CD8-positive, alpha-beta memory T cell (primary cell): ENCODE results near the gene PDAP1. TPM values are rescaled to one million over a fixed set of nuclear protein-coding genes. Genes with fewer than 3 reads are reported as not detected.
A peak's percentile ranks its signal among the peaks of the same experiment; 100 is the strongest.
"Not testable (repeated sequence)": the region's sequence is repeated elsewhere in the genome, so short reads cannot be mapped to it uniquely, and the experiment has no call there.

Experiments
- CTCF ChIA-PET: fragments of 350-600 bp; sonication (Branson Sonifier 250); formaldehyde crosslinking; loops from one replicate; lab custom pipeline; 2021; ENCODE audit warnings: antibody characterized with exemption; lab: Charles Lee
- POLR2A ChIA-PET: fragments of 350-600 bp; sonication (Branson Sonifier 250); formaldehyde crosslinking; loops from one replicate; lab custom pipeline; 2021; ENCODE audit warnings: antibody characterized with exemption; lab: Charles Lee
- DNase-seq, 5 donors: peaks; one replicate each; pipeline versions ENCODE4 v3.0.0 to v3.0.0-alpha.2; 2020 to 2022; ENCODE audit warnings: mixed read lengths in 1 of 5
- H3K27ac ChIP-seq: one replicate; pipeline ENCODE4 v1.7.0; 2013; ENCODE audit warnings: low read depth, mild to moderate bottlenecking, low read length, moderate library complexity
- H3K27me3 ChIP-seq: 2 replicates; pipeline ENCODE4 v1.7.0; 2013; ENCODE audit warnings: low read length, mild to moderate bottlenecking; ENCODE audit not compliant: insufficient read depth, poor library complexity, severe bottlenecking
- H3K36me3 ChIP-seq: 2 replicates; pipeline ENCODE4 v1.7.0; 2013; ENCODE audit warnings: mild to moderate bottlenecking, low read length, moderate library complexity; ENCODE audit not compliant: insufficient read depth
- H3K4me1 ChIP-seq: 2 replicates; pipeline ENCODE4 v1.7.0; 2013; ENCODE audit warnings: mild to moderate bottlenecking, low read length, moderate library complexity; ENCODE audit not compliant: insufficient read depth
- H3K4me3 ChIP-seq: 2 replicates; pipeline ENCODE4 v1.7.0; 2013; ENCODE audit warnings: mild to moderate bottlenecking, low read length
- H3K9me3 ChIP-seq: 2 replicates; pipeline ENCODE4 v1.7.0; 2013; ENCODE audit warnings: mild to moderate bottlenecking, low read length
- H3K27ac Mint-ChIP-seq, 8 donors: one replicate each; pipeline ENCODE4 v1.8.0; 2020 to 2021; ENCODE audit warnings: mixed read lengths in 8 of 8, mild to moderate bottlenecking in 6 of 8, inconsistent platforms in 3 of 8, moderate library complexity in 3 of 8
- H3K27me3 Mint-ChIP-seq, 2 donors: one replicate each; pipeline ENCODE4 v1.8.0; 2020 to 2021; ENCODE audit warnings: mixed read lengths in 2 of 2, mild to moderate bottlenecking in 1 of 2, moderate library complexity in 1 of 2
- H3K36me3 Mint-ChIP-seq, 3 donors: one replicate each; pipeline ENCODE4 v1.8.0; 2020 to 2021; ENCODE audit warnings: mixed read lengths in 3 of 3, inconsistent platforms in 1 of 3, mild to moderate bottlenecking in 1 of 3
- H3K4me1 Mint-ChIP-seq, 3 donors: one replicate each; pipeline ENCODE4 v1.8.0; 2020 to 2021; ENCODE audit warnings: mixed read lengths in 3 of 3, inconsistent platforms in 1 of 3, mild to moderate bottlenecking in 1 of 3
- H3K4me3 Mint-ChIP-seq, 7 donors: one replicate each; pipeline ENCODE4 v1.8.0; 2020 to 2021; ENCODE audit warnings: mixed read lengths in 7 of 7, mild to moderate bottlenecking in 6 of 7, moderate library complexity in 4 of 7, inconsistent platforms in 2 of 7
- H3K9me3 Mint-ChIP-seq, 5 donors: one replicate each; pipeline ENCODE4 v1.8.0; 2020 to 2022; ENCODE audit warnings: mixed read lengths in 5 of 5, mild to moderate bottlenecking in 3 of 5, moderate library complexity in 2 of 5, inconsistent platforms in 1 of 5
- polyA plus RNA-seq: library from polyadenylated mRNA; unstranded; fragments of 300-500 nt; fragmentation: Illumina TruSeq; gene quantifications from one replicate; pipeline ENCODE4 v1.2.3, GENCODE V29; 2021
- total RNA-seq, 2 experiments: library from RNA; stranded (reverse); gene quantifications; one replicate each; pipeline ENCODE4 v1.2.3, GENCODE V29; 2021

Gene PDAP1
- total and polyA plus RNA-seq, 3 experiments from 2014 or later = 32.8 to 210 (median 198) TPM

DNA sequence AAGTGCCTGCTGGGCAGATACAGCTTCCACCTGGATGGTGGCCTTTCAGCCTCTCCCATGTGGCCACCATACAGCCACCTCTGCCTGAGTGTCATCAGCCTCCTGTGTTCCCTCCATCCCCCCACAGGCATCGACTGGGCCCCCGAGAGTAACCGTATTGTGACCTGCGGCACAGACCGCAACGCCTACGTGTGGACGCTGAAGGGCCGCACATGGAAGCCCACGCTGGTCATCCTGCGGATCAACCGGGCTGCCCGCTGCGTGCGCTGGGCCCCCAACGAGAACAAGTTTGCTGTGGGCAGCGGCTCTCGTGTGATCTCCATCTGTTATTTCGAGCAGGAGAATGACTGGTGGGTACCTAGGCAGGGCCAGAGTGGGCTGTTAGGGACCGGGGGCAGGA lies 20.5 kb downstream of the PDAP1 start:
- Mint-ChIP-seq H3K27ac (peak overlapping the region in 3 of 8 donors; percentile 17 to 91 (median 19)), H3K4me1 (peaks cover 14 to 34% (median 24%) of the 10 kb centered on the region in 3 donors), H3K27me3 (no peaks in the 10 kb centered on the region), H3K4me3 (no peak overlapping the region), H3K9me3 (no peaks in the 10 kb centered on the region), H3K36me3 (peaks cover 0 to 77% (median 7%) of the 10 kb centered on the region in 3 donors)
- Histone ChIP-seq H3K27me3 (no peaks in the 10 kb centered on the region), H3K4me1 (peaks cover 22% of the 10 kb centered on the region), H3K4me3 (no peak overlapping the region), H3K27ac (no peak overlapping the region), H3K36me3 (peaks cover 57% of the 10 kb centered on the region), H3K9me3 (no peaks in the 10 kb centered on the region)
- ChIA-PET POLR2A (no interaction called here), CTCF (interaction anchor here (1.1 to 4.1 kb wide), 8 partner anchors 10 to 38 kb away, joined by 3 to 30 read pairs (median 5); no protein-coding TSS in a partner anchor)
- DNase-seq = no peak

GRCh38 chr7:99387239-99387635 lies 21.2 kb downstream of the PDAP1 start:
- not testable (repeated sequence) for H3K27me3 Mint-ChIP-seq, H3K27me3 ChIP-seq, DNase-seq, H3K27ac ChIP-seq, H3K9me3 ChIP-seq, H3K4me3 ChIP-seq, H3K9me3 Mint-ChIP-seq
- peaks cover 12 to 29% (median 20%) of the 10 kb centered on the region in 3 donors for H3K4me1 Mint-ChIP-seq
- H3K4me3 Mint-ChIP-seq = peak overlapping the region in 1 of 7 donors; percentile 86
- H3K4me1 ChIP-seq = peaks cover 20% of the 10 kb centered on the region
- ChIA-PET CTCF (interaction anchor here (0.8 to 4.1 kb wide), 11 partner anchors 10 to 38 kb away, joined by 3 to 30 read pairs (median 5); partner anchors contain the start of genes BUD31 and PDAP1), POLR2A (interaction anchor here (0.6 to 0.7 kb wide), 2 partner anchors 13 to 29 kb away, joined by 3 to 4 read pairs; partner anchors contain the start of gene ARPC1B)
- peaks cover 57% of the 10 kb centered on the region for H3K36me3 ChIP-seq
- peak overlapping the region in 4 of 8 donors; percentile 23 to 94 (median 80) for H3K27ac Mint-ChIP-seq
- H3K36me3 Mint-ChIP-seq = peaks cover 0 to 73% (median 7%) of the 10 kb centered on the region in 3 donors

DNA sequence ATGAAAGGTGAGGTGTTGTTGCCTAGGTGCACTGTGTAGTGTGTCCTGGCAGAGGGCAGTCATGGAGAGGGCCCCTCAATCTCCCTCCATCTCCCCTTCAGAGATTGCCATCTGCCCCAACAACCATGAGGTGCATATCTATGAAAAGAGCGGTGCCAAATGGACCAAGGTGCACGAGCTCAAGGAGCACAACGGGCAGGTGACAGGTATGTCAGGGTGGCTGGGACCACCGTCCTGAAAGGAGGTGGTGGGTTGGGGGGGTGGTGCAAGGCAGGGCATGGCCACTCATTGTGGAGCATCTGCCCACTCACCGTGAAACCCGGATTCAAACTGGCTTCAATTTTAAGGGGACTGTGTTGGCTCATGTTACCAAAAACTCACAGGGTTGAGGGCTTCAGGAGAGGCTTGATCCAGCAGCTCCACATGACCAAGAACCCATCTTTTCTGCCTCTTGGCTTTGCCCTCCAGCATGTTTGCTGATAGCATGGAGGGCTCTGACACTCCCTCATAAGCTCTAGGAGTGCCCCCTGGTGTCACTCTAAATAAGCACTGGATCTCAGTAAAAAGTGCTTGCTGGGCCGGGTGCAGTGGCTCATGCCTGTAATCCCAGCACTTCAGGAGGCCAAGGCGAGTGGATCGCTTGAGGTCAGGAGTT lies 21.7 kb downstream of the PDAP1 start:
- Histone ChIP-seq H3K27me3 (no peaks in the 10 kb centered on the region), H3K27ac (no peak overlapping the region), H3K36me3 (peaks cover 51% of the 10 kb centered on the region), H3K9me3 (no peaks in the 10 kb centered on the region), H3K4me1 (peaks cover 23% of the 10 kb centered on the region), H3K4me3 (no peak overlapping the region)
- H3K9me3 Mint-ChIP-seq = no peaks in the 10 kb centered on the region
- H3K4me3 Mint-ChIP-seq = peak overlapping the region in 2 of 7 donors; percentile 22 to 86
- H3K27me3 Mint-ChIP-seq = no peaks in the 10 kb centered on the region
- peak overlapping the region in 7 of 8 donors; percentile 42 to 94 (median 77) for H3K27ac Mint-ChIP-seq
- ChIA-PET POLR2A (interaction anchor here (0.6 to 0.9 kb wide), 4 partner anchors 11 to 29 kb away, joined by 3 to 5 read pairs (median 4); partner anchors contain the start of gene ARPC1B), CTCF (interaction anchor here (0.6 to 4.1 kb wide), 11 partner anchors 9 to 44 kb away, joined by 3 to 30 read pairs (median 5); partner anchors contain the start of genes BUD31 and PDAP1)
- DNase-seq = peak in 3 of 5 donors; percentile 29 to 58 (median 46)
- H3K4me1 Mint-ChIP-seq = peaks cover 12 to 25% (median 16%) of the 10 kb centered on the region in 3 donors
- H3K36me3 Mint-ChIP-seq = peaks cover 0 to 69% (median 7%) of the 10 kb centered on the region in 3 donors

DNA sequence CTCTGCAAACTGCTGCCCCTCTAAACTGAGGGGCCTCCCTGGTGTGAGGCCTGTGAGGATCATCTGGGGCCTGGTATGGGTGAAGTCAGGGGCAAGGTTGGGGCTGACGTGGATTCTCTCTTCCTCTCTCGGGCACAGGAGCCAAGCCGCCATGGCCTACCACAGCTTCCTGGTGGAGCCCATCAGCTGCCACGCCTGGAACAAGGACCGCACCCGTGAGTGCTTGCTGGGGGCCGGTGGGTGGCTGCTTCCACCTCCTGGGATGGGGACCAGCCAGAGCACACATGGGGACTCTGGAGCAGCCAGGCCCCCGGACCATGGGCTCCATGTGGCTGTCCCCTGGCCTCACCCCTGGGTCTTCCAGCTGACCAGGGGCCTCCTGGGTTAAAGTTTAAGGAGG lies 22.8 kb downstream of the PDAP1 start:
- Mint-ChIP-seq H3K4me3 (no peak overlapping the region), H3K9me3 (no peaks in the 10 kb centered on the region), H3K36me3 (peaks cover 0 to 64% (median 6%) of the 10 kb centered on the region in 3 donors), H3K27ac (peak overlapping the region in 6 of 8 donors; percentile 23 to 85 (median 63)), H3K27me3 (no peaks in the 10 kb centered on the region), H3K4me1 (peaks cover 21 to 36% (median 27%) of the 10 kb centered on the region in 3 donors)
- Histone ChIP-seq H3K9me3 (no peaks in the 10 kb centered on the region), H3K36me3 (peaks cover 40% of the 10 kb centered on the region), H3K4me3 (no peak overlapping the region), H3K4me1 (peaks cover 35% of the 10 kb centered on the region), H3K27ac (no peak overlapping the region), H3K27me3 (no peaks in the 10 kb centered on the region)
- ChIA-PET POLR2A (interaction anchor here (0.9 kb wide), 1 partner anchor 16 kb away, joined by 3 read pairs; no protein-coding TSS in a partner anchor), CTCF (interaction anchor here (0.8 to 4.1 kb wide), 2 partner anchors 11 to 19 kb away, joined by 3 to 30 read pairs; partner anchors contain the start of gene ARPC1B)
- DNase-seq = no peak

DNA sequence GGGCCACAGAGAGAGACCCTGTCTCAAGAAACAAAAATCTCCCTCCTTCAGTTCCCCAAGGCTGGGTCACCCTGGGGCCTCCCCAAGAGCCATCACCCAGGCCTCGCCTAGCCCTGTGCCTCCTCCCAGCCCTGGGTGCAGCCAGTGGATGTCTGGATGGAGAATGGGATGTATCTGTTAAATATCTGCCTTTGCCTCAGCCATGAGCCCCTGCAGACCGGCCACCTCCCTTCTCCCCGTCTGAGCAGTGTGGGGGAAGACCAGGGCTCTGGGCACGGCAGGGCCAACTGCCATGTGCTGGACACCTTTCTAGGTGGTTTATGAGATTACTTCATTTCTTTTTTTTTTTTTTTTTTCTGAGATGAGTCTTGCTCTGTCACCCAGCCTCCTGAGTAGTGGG lies 23.9 kb downstream of the PDAP1 start:
- Mint-ChIP-seq H3K4me1 (peaks cover 30 to 46% (median 37%) of the 10 kb centered on the region in 3 donors), H3K27me3 (no peaks in the 10 kb centered on the region), H3K27ac (peak overlapping the region in 7 of 8 donors; percentile 51 to 95 (median 82)), H3K4me3 (no peak overlapping the region), H3K9me3 (no peaks in the 10 kb centered on the region), H3K36me3 (peaks cover 0 to 58% (median 6%) of the 10 kb centered on the region in 3 donors)
- Histone ChIP-seq H3K27ac (no peak overlapping the region), H3K4me1 (peaks cover 45% of the 10 kb centered on the region), H3K9me3 (no peaks in the 10 kb centered on the region), H3K4me3 (no peak overlapping the region), H3K36me3 (peaks cover 30% of the 10 kb centered on the region), H3K27me3 (no peaks in the 10 kb centered on the region)
- CTCF ChIA-PET = no interaction called here
- POLR2A ChIA-PET = interaction anchor here (1.6 kb wide), 1 partner anchor 25 kb away, joined by 3 read pairs; the partner anchor contains the start of gene BUD31
- no peak for DNase-seq

GRCh38 chr7:99383791-99384370 lies 24.5 kb downstream of the PDAP1 start:
- Histone ChIP-seq H3K27me3 (no peaks in the 10 kb centered on the region), H3K9me3 (no peaks in the 10 kb centered on the region), H3K4me1 (peaks cover 52% of the 10 kb centered on the region), H3K27ac (no peak overlapping the region), H3K4me3 (no peak overlapping the region), H3K36me3 (peaks cover 25% of the 10 kb centered on the region)
- Mint-ChIP-seq H3K36me3 (peaks cover 4 to 56% (median 7%) of the 10 kb centered on the region in 3 donors), H3K4me1 (peaks cover 37 to 53% (median 44%) of the 10 kb centered on the region in 3 donors), H3K4me3 (peak overlapping the region in 1 of 7 donors; percentile 7), H3K27ac (peak overlapping the region; percentile 51 to 95 (median 82)), H3K9me3 (no peaks in the 10 kb centered on the region), H3K27me3 (no peaks in the 10 kb centered on the region)
- DNase-seq = no peak
- POLR2A ChIA-PET = interaction anchor here (1.6 kb wide), 1 partner anchor 25 kb away, joined by 3 read pairs; the partner anchor contains the start of gene BUD31
- CTCF ChIA-PET = interaction anchor here (1.4 kb wide), 1 partner anchor 16 kb away, joined by 3 read pairs; no protein-coding TSS in a partner anchor

DNA sequence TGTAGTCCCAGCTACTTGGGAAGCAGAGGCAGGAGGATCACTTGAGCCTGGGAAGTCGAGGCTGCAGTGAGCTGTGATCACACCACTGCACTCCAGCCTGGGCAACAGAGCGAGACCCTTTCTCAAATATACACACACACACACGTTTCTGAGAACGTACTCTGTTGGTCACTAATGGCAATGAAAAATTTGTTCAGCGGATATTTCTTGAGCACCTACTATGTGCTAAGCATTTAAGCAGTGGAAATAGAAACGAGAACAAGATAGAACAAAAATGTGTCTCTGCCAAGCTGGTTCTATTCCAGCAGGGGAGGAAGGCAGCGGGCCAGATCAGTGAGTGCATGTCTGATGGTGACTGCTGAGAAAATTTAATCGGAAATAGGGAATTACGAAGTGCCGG lies 25.2 kb downstream of the PDAP1 start:
- Mint-ChIP-seq H3K36me3 (peaks cover 4 to 52% (median 7%) of the 10 kb centered on the region in 3 donors), H3K9me3 (no peaks in the 10 kb centered on the region), H3K27me3 (no peaks in the 10 kb centered on the region), H3K27ac (peak overlapping the region in 7 of 8 donors; percentile 65 to 95 (median 85)), H3K4me1 (peaks cover 38 to 54% (median 45%) of the 10 kb centered on the region in 3 donors), H3K4me3 (no peak overlapping the region)
- Histone ChIP-seq H3K27ac (no peak overlapping the region), H3K27me3 (no peaks in the 10 kb centered on the region), H3K36me3 (peaks cover 21% of the 10 kb centered on the region), H3K4me1 (peaks cover 58% of the 10 kb centered on the region), H3K4me3 (no peak overlapping the region), H3K9me3 (no peaks in the 10 kb centered on the region)
- ChIA-PET CTCF (interaction anchor here (1.4 kb wide), 1 partner anchor 15 kb away, joined by 3 read pairs; no protein-coding TSS in a partner anchor), POLR2A (interaction anchor here (0.9 kb wide), 1 partner anchor 9 kb away, joined by 3 read pairs; no protein-coding TSS in a partner anchor)
- DNase-seq = no peak
